SK-N-SH treated with all-trans-retinoic acid at 6 μM for 48 hours (cell line): Measurements from ENCODE around the gene DSCAM.

Source experiments
- ATAC-seq: fragments of 200-7000 bp; cut with Tn5 transposase; 3 replicates; pipeline ENCODE4 v1.9.1; 2020; ENCODE audit warnings: mild to moderate bottlenecking, moderate library complexity
- ARNTL ChIP-seq: fragments of 450-650 bp; formaldehyde crosslinking; IDR thresholded peaks from 2 replicates; pipeline ENCODE4 v1.5.0; 2020; ENCODE audit warnings: low read depth, mild to moderate bottlenecking, moderate library complexity, borderline replicate concordance
- CSDC2 ChIP-seq: fragments of 250-450 bp; sonication (Bioruptor Pico); IDR thresholded peaks from 2 replicates; pipeline ENCODE4 v1.5.0; 2020; ENCODE audit warnings: mild to moderate bottlenecking, moderate library complexity
- CSRNP3 ChIP-seq: fragments of 250-450 bp; sonication (Bioruptor Pico); IDR thresholded peaks from 2 replicates; pipeline ENCODE4 v1.5.1; 2021; ENCODE audit warnings: mild to moderate bottlenecking, moderate library complexity
- ESRRG ChIP-seq: fragments of 250-450 bp; sonication (Bioruptor Pico); IDR thresholded peaks from 2 replicates; pipeline ENCODE4 v1.6.1; 2021; ENCODE audit warnings: mild to moderate bottlenecking
- GLIS3 ChIP-seq: fragments of 250-450 bp; sonication (Bioruptor Pico); IDR thresholded peaks from 2 replicates; pipeline ENCODE4 v1.5.0; 2020; ENCODE audit warnings: mild to moderate bottlenecking, moderate library complexity
- ISL1 ChIP-seq: fragments of 250-450 bp; sonication (Bioruptor Pico); IDR thresholded peaks from 2 replicates; pipeline ENCODE4 v2.1.2; 2022; ENCODE audit warnings: mild to moderate bottlenecking, moderate library complexity
- OSR1 ChIP-seq: fragments of 250-450 bp; sonication (Bioruptor Pico); IDR thresholded peaks from 2 replicates; pipeline ENCODE4 v1.8.0; 2022; ENCODE audit warnings: moderate library complexity, mild to moderate bottlenecking, inconsistent platforms
- RARB ChIP-seq: fragments of 250-450 bp; sonication (Bioruptor Pico); IDR thresholded peaks from 2 replicates; pipeline ENCODE4 v1.8.0; 2021; ENCODE audit warnings: mild to moderate bottlenecking, moderate library complexity
- SNAI2 ChIP-seq: fragments of 250-450 bp; sonication (Bioruptor Pico); IDR thresholded peaks from 2 replicates; pipeline ENCODE4 v1.5.0; 2020; ENCODE audit warnings: mild to moderate bottlenecking, moderate library complexity
- TCF4 ChIP-seq: fragments of 250-450 bp; sonication (Bioruptor Pico); IDR thresholded peaks from 2 replicates; pipeline ENCODE4 v1.8.0; 2021; ENCODE audit warnings: mild to moderate bottlenecking, moderate library complexity, borderline replicate concordance
- TOX ChIP-seq: fragments of 250-450 bp; sonication (Bioruptor Pico); IDR thresholded peaks from 2 replicates; pipeline ENCODE4 v1.8.0; 2021; ENCODE audit warnings: mild to moderate bottlenecking, moderate library complexity, borderline replicate concordance
- ZFP3 ChIP-seq: fragments of 250-450 bp; sonication (Bioruptor Pico); IDR thresholded peaks from 2 replicates; pipeline ENCODE4 v1.5.0; 2020; ENCODE audit warnings: mild to moderate bottlenecking, moderate library complexity
- ZFP30 ChIP-seq: fragments of 450-650 bp; formaldehyde crosslinking; IDR thresholded peaks from 2 replicates; pipeline ENCODE4 v1.5.0; 2022; ENCODE audit warnings: mild to moderate bottlenecking, moderate library complexity
- ZNF565 ChIP-seq: fragments of 450-650 bp; formaldehyde crosslinking; conservative IDR thresholded peaks from 2 replicates; pipeline ENCODE4 v1.5.0; 2020; ENCODE audit warnings: low read depth, mild to moderate bottlenecking, moderate library complexity
- ZNF70 ChIP-seq: fragments of 450-650 bp; formaldehyde crosslinking; IDR thresholded peaks from 2 replicates; pipeline ENCODE4 v1.5.0; 2020; ENCODE audit warnings: mild to moderate bottlenecking, moderate library complexity
- ZNF8 ChIP-seq: fragments of 450-650 bp; formaldehyde crosslinking; IDR thresholded peaks from 2 replicates; pipeline ENCODE4 v1.5.0; 2020; ENCODE audit warnings: mild to moderate bottlenecking, moderate library complexity
- TF ChIP-seq, protein P1 (sequence below): fragments of 250-450 bp; sonication (Bioruptor Pico); IDR thresholded peaks from 2 replicates; pipeline ENCODE4 v1.5.0; 2020; ENCODE audit warnings: mild to moderate bottlenecking, moderate library complexity
- TF ChIP-seq, protein P2 (sequence below): fragments of 250-450 bp; sonication (Bioruptor Pico); IDR thresholded peaks from 2 replicates; pipeline ENCODE4 v1.8.0; 2020; ENCODE audit warnings: mild to moderate bottlenecking, moderate library complexity, borderline replicate concordance
- TF ChIP-seq, protein P3 (sequence below): fragments of 250-450 bp; sonication (Bioruptor Pico); IDR thresholded peaks from 2 replicates; pipeline ENCODE4 v1.5.1; 2020; ENCODE audit warnings: low read depth, mild to moderate bottlenecking, moderate library complexity
- TF ChIP-seq, protein P4 (sequence below): fragments of 250-450 bp; sonication (Bioruptor Pico); IDR thresholded peaks from 2 replicates; pipeline ENCODE4 v1.8.0; 2021; ENCODE audit warnings: low read depth, mild to moderate bottlenecking, moderate library complexity, borderline replicate concordance

Gene DSCAM

GRCh38 chr21:40753756-40754155 is 93.2 kb downstream of the DSCAM start (continued):
- TF ChIP-seq RARB (CRISPR knock-in tag) (no peak), ZNF70 (CRISPR knock-in tag) (no peak), ZFP30 (no peak)
- TF ChIP-seq, protein P1, sequence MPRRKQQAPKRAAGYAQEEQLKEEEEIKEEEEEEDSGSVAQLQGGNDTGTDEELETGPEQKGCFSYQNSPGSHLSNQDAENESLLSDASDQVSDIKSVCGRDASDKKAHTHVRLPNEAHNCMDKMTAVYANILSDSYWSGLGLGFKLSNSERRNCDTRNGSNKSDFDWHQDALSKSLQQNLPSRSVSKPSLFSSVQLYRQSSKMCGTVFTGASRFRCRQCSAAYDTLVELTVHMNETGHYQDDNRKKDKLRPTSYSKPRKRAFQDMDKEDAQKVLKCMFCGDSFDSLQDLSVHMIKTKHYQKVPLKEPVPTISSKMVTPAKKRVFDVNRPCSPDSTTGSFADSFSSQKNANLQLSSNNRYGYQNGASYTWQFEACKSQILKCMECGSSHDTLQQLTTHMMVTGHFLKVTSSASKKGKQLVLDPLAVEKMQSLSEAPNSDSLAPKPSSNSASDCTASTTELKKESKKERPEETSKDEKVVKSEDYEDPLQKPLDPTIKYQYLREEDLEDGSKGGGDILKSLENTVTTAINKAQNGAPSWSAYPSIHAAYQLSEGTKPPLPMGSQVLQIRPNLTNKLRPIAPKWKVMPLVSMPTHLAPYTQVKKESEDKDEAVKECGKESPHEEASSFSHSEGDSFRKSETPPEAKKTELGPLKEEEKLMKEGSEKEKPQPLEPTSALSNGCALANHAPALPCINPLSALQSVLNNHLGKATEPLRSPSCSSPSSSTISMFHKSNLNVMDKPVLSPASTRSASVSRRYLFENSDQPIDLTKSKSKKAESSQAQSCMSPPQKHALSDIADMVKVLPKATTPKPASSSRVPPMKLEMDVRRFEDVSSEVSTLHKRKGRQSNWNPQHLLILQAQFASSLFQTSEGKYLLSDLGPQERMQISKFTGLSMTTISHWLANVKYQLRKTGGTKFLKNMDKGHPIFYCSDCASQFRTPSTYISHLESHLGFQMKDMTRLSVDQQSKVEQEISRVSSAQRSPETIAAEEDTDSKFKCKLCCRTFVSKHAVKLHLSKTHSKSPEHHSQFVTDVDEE, result no peak

DNA sequence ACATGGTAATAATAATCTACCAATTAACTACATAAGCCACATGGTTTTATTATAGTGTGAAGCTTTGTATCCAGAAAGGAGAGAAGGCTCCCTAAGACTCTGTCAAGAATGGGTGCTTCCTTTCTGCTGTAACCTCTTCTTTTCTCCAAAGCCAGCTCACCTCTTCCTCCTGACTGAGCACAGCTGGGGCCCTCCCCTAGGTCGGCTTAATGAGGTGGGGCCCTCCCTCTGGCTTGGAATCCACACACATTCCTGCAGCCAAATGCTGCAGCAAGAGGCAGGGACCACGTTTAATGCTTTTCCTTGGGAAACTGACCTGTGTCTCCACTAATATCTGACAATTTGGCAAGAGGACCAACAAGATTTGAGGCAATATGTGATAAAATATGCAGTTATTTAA is 94.8 kb downstream of the DSCAM start:
- ATAC-seq, result no peak
- no peak for TF ChIP-seq ZNF70 (CRISPR knock-in tag)
- no peak for TF ChIP-seq CSDC2 (CRISPR knock-in tag)
- TF ChIP-seq, protein P1, result no peak

DNA sequence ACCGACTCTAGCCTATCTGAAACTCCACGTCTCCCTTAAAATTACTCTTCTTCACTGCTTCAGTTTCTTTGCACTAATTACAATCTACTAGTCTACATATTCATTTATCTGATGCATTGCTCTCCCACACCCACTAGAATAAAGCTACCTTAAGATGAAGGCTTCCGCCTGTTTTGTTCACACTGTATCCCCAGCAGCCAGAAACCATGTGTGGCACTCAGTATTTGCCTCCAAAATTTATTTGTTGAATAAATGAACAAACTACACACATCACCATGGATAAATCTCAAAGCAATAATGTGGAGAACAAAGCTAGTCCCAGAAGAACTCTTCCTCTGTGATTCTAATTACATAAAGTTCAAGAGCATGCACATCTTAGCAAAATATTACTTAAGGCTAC is 95.7 kb downstream of the DSCAM start:
- TF ChIP-seq ARNTL (no peak), RARB (CRISPR knock-in tag) (no peak), ZFP30 (no peak), ZFP3 (no peak), ESRRG (CRISPR knock-in tag) (no peak), ZNF8 (CRISPR knock-in tag) (no peak), ZNF565 (CRISPR knock-in tag) (no peak), OSR1 (CRISPR knock-in tag) (no peak), CSRNP3 (no peak), SNAI2 (CRISPR knock-in tag) (no peak), GLIS3 (CRISPR knock-in tag) (no peak), TCF4 (CRISPR knock-in tag) (no peak), ISL1 (no peak), TOX (CRISPR knock-in tag) (no peak)
- TF ChIP-seq, protein P2, sequence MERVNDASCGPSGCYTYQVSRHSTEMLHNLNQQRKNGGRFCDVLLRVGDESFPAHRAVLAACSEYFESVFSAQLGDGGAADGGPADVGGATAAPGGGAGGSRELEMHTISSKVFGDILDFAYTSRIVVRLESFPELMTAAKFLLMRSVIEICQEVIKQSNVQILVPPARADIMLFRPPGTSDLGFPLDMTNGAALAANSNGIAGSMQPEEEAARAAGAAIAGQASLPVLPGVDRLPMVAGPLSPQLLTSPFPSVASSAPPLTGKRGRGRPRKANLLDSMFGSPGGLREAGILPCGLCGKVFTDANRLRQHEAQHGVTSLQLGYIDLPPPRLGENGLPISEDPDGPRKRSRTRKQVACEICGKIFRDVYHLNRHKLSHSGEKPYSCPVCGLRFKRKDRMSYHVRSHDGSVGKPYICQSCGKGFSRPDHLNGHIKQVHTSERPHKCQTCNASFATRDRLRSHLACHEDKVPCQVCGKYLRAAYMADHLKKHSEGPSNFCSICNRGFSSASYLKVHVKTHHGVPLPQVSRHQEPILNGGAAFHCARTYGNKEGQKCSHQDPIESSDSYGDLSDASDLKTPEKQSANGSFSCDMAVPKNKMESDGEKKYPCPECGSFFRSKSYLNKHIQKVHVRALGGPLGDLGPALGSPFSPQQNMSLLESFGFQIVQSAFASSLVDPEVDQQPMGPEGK, result no peak
- TF ChIP-seq, protein P3, sequence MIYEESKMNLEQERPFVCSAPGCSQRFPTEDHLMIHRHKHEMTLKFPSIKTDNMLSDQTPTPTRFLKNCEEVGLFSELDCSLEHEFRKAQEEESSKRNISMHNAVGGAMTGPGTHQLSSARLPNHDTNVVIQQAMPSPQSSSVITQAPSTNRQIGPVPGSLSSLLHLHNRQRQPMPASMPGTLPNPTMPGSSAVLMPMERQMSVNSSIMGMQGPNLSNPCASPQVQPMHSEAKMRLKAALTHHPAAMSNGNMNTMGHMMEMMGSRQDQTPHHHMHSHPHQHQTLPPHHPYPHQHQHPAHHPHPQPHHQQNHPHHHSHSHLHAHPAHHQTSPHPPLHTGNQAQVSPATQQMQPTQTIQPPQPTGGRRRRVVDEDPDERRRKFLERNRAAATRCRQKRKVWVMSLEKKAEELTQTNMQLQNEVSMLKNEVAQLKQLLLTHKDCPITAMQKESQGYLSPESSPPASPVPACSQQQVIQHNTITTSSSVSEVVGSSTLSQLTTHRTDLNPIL (CRISPR knock-in tag), result no peak
- TF ChIP-seq, protein P4, sequence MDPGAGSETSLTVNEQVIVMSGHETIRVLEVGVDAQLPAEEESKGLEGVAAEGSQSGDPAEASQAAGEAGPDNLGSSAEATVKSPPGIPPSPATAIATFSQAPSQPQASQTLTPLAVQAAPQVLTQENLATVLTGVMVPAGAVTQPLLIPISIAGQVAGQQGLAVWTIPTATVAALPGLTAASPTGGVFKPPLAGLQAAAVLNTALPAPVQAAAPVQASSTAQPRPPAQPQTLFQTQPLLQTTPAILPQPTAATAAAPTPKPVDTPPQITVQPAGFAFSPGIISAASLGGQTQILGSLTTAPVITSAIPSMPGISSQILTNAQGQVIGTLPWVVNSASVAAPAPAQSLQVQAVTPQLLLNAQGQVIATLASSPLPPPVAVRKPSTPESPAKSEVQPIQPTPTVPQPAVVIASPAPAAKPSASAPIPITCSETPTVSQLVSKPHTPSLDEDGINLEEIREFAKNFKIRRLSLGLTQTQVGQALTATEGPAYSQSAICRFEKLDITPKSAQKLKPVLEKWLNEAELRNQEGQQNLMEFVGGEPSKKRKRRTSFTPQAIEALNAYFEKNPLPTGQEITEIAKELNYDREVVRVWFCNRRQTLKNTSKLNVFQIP (CRISPR knock-in tag), result no peak
- TF ChIP-seq, protein P1, result no peak
- TF ChIP-seq, all 23 proteins: peak for 0
- no peak for ATAC-seq
